Measurements from ENCODE around the gene ADGRA1.
"Not testable (repeated sequence)": the region's sequence is repeated elsewhere in the genome, so short reads cannot be mapped to it uniquely, and the experiment has no call there.

Gene ADGRA1

GRCh38 chr10:133128126-133129070 is 40.7 kb downstream of the ADGRA1 start:
- no peak for DNase-seq (ENCODE audit: low spot score)

GRCh38 chr10:133129071-133129858 is 41.5 kb downstream of the ADGRA1 start:
- no peak for DNase-seq (ENCODE audit: low spot score)

GRCh38 chr10:133129859-133130495 is 42.3 kb downstream of the ADGRA1 start:
- DNase-seq (ENCODE audit: low spot score): no peak

- DNase-seq (ENCODE audit: low spot score): no peak
Measured at GRCh38 chr10:133130602-133131001, 42.9 kb downstream of the ADGRA1 start.

- DNase-seq (ENCODE audit: low spot score): no peak
Measured at GRCh38 chr10:133131053-133131452, 43.3 kb downstream of the ADGRA1 start.

GRCh38 chr10:133131734-133132472 is 44.2 kb downstream of the ADGRA1 start:
- no peak for DNase-seq (ENCODE audit: low spot score)

GRCh38 chr10:133132473-133133291 is 45.0 kb downstream of the ADGRA1 start:
- DNase-seq (ENCODE audit: low spot score): no peak

GRCh38 chr10:133133471-133134231 is 45.9 kb downstream of the ADGRA1 start:
- no peak for DNase-seq (ENCODE audit: low spot score)

GRCh38 chr10:133134411-133135115 is 46.8 kb downstream of the ADGRA1 start:
- no peak for DNase-seq (ENCODE audit: low spot score)

- DNase-seq (ENCODE audit: low spot score): no peak
Measured at GRCh38 chr10:133135116-133135465, 47.4 kb downstream of the ADGRA1 start.

- DNase-seq (ENCODE audit: low spot score): not testable (repeated sequence)
Measured at GRCh38 chr10:133137486-133138145, 49.9 kb downstream of the ADGRA1 start.

- DNase-seq (ENCODE audit: low spot score): no peak
Measured at GRCh38 chr10:133139551-133140065, 51.9 kb downstream of the ADGRA1 start.

- DNase-seq (ENCODE audit: low spot score): no peak
Measured at GRCh38 chr10:133140417-133141143, 52.9 kb downstream of the ADGRA1 start.

- DNase-seq (ENCODE audit: low spot score): no peak
Measured at GRCh38 chr10:133141144-133141957, 53.6 kb downstream of the ADGRA1 start.

- no peak for DNase-seq (ENCODE audit: low spot score)
Measured at GRCh38 chr10:133141958-133142340, 54.2 kb downstream of the ADGRA1 start.

GRCh38 chr10:133142523-133143199 is 54.9 kb downstream of the ADGRA1 start:
- no peak for DNase-seq (ENCODE audit: low spot score)

- DNase-seq (ENCODE audit: low spot score): no peak
Measured at GRCh38 chr10:133143200-133143533, 55.4 kb downstream of the ADGRA1 start.
